Measurements from ENCODE around the gene GJC2.

GRCh38 chr1:228122921-228123441 lies 26.7 kb upstream of the GJC2 start:
- no peak for TF ChIP-seq REST (IDR thresholded peaks at IDR 0.05; ENCODE audit: low read depth)
- no peak for TF ChIP-seq CEBPB (IDR thresholded peaks at IDR 0.05)
